Measurements from ENCODE around the gene CHRNA7. TPM values are rescaled to one million over a fixed set of nuclear protein-coding genes. Genes with fewer than 3 reads are reported as not detected.

CHRNA7 gene
- total and polyA plus RNA-seq, 2 experiments from 2014 or later, result not detected

- Histone ChIP-seq H3F3A (ENCODE audit: insufficient read depth) (no peaks in the 10 kb centered on the region), H3K79me2 (ENCODE audit: insufficient read depth) (no peaks in the 10 kb centered on the region), H3K4me1 (ENCODE audit: insufficient read depth) (no peaks in the 10 kb centered on the region), H3K9me2 (ENCODE audit: insufficient read depth) (no peaks in the 10 kb centered on the region), H3K27me3 (replicated peaks; ENCODE audit: insufficient read depth) (no peaks in the 10 kb centered on the region), H3K4me3 (no peak overlapping the region), H3K4me2 (ENCODE audit: unreplicated experiment) (no peak overlapping the region), H3K9ac (no peak overlapping the region), H2AFZ (no peak overlapping the region), H3K9me3 (ENCODE audit: low read depth) (no peaks in the 10 kb centered on the region), H3K36me3 (ENCODE audit: low read depth) (no peaks in the 10 kb centered on the region), H4K20me1 (ENCODE audit: insufficient read depth) (no peaks in the 10 kb centered on the region), H3K27ac (no peak overlapping the region)
- WGBS, 2 experiments (ENCODE audit: low coverage in 1 of 2, low lambda C conversion rate in 2 of 2, missing lambda C conversion rate in 2 of 2), result 24 to 28% methylated on average over 18 of the region's 18 CpGs
- TF ChIP-seq EZH2 (IDR thresholded peaks at IDR 0.05; ENCODE audit: insufficient read depth, poor library complexity, severe bottlenecking) (no peak), EZH2phosphoT487 (IDR thresholded peaks at IDR 0.05; ENCODE audit: insufficient read depth, low read depth) (no peak)
- in situ Hi-C loops (cut with MboI), result no loop called here
- no peak for DNase-seq
Observed at GRCh38 chr15:32104061-32104995, 74.0 kb downstream of the CHRNA7 start.

DNA sequence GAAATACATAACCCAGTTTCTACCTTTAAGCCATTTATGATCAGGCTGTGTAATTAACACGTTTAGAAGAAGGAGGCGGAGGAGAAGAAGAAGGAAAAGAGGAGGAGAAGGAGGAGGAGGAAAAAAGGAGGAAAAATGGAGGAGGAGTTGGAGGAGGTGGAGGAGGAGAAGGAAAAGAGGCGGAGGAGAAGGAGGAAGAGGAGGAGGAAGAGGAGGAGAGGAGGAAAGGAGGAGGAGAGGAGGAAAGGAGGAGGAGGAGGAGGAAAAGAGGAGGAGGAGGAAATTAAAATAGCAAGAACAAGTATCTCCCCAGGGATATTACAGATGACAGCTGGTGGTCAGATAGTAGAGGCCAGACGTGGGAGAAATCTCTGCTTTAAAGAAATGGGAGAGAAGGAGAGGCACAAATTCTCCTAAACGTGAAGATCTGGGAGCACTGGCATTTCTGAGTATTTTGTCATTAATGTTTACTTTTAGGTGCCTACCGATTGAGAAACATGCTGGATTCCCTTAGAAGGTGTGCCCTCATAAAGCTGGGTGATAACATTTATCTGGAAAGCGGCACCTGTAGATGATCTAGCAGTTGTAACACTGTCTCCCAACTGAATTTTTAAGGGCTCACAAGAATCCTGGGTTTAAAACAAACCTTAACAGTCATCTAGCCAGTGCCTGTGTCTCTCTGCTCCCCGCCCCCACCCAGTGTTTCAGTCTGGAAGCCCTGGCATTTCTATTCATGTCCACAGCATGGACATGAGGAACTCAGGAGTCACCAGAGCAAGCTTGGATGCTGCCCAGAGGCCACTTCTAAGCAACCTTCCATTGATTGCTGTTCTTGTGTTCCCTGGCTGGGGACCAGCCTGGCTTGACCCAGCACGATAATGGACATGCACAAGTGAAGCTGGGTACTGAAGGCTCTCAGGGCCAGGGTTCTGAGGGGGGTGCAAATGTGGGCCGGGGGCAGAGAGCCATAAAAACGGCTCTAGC lies 75.2 kb downstream of the CHRNA7 start:
- H4K20me1 ChIP-seq (ENCODE audit: insufficient read depth), result no peaks in the 10 kb centered on the region
- H3K79me2 ChIP-seq (ENCODE audit: insufficient read depth), result no peaks in the 10 kb centered on the region
- H3K9me2 ChIP-seq (ENCODE audit: insufficient read depth), result no peaks in the 10 kb centered on the region
- no peaks in the 10 kb centered on the region for H3F3A ChIP-seq (ENCODE audit: insufficient read depth)
- no peaks in the 10 kb centered on the region for H3K9me3 ChIP-seq (ENCODE audit: low read depth)
- 10 to 19% methylated on average over 11 of the region's 11 CpGs for WGBS, 2 experiments (ENCODE audit: low coverage in 1 of 2, low lambda C conversion rate in 2 of 2, missing lambda C conversion rate in 2 of 2)
- H3K27me3 ChIP-seq (replicated peaks; ENCODE audit: insufficient read depth), result no peaks in the 10 kb centered on the region
- H2AFZ ChIP-seq, result no peak overlapping the region
- no peak overlapping the region for H3K9ac ChIP-seq
- no peak overlapping the region for H3K27ac ChIP-seq
- TF ChIP-seq EZH2 (IDR thresholded peaks at IDR 0.05; ENCODE audit: insufficient read depth, poor library complexity, severe bottlenecking) (no peak), EZH2phosphoT487 (IDR thresholded peaks at IDR 0.05; ENCODE audit: insufficient read depth, low read depth) (no peak)
- no peaks in the 10 kb centered on the region for H3K4me1 ChIP-seq (ENCODE audit: insufficient read depth)
- no peak overlapping the region for H3K4me3 ChIP-seq
- no peak overlapping the region for H3K4me2 ChIP-seq (ENCODE audit: unreplicated experiment)
- in situ Hi-C loops (cut with MboI), result no loop called here
- no peak for DNase-seq
- H3K36me3 ChIP-seq (ENCODE audit: low read depth), result no peaks in the 10 kb centered on the region

DNA sequence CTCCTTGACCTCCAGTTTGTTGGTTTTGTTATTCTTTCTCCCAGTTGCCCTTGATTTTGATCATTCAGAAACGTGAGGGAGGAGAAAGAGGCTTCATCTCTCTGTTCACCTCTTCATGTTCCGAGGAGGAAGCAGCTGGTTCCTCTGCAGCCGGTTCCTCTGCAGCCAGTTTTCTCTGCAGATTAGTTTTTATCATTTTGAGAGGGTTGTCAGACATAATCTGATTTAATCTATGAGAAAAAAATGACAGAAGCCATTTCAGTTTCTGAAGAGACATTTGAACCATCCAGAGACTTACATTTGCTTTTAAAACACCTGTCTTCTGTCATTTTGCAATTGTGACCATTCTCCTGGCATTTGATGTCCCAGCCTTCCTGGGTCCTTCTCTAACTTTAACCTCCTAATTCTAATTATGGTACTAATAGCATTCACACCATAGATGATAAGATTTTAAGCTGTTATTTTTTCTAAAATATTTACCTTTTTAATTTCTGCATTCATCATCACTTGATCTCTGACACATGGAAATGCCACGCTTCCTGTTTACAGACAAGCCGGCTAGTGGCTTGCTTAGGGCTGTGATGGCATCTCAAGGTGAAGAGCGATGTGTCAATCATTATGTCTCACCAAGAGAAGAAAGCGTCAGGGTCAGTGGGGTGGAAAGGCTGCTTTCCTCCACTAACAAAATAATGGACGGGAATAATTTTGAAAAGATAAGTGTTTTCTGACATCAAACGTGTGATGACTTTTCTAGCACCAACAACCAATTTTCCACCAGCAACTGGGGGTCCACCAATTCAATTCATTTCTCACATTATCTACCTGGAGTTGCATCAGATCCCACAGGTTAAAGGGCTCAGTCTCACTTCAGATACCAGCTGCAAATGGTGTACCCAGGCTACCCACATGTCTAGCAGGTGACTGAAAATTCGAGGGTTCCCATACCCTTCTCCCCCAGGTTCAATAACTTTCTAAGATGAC lies 76.4 kb downstream of the CHRNA7 start:
- Histone ChIP-seq H3K9me3 (ENCODE audit: low read depth) (no peaks in the 10 kb centered on the region), H3K9ac (no peak overlapping the region), H4K20me1 (ENCODE audit: insufficient read depth) (no peaks in the 10 kb centered on the region), H3K27ac (no peak overlapping the region), H3K27me3 (replicated peaks; ENCODE audit: insufficient read depth) (no peaks in the 10 kb centered on the region), H3K79me2 (ENCODE audit: insufficient read depth) (no peaks in the 10 kb centered on the region), H3K4me3 (no peak overlapping the region), H3K9me2 (ENCODE audit: insufficient read depth) (no peaks in the 10 kb centered on the region), H3F3A (ENCODE audit: insufficient read depth) (no peaks in the 10 kb centered on the region), H2AFZ (no peak overlapping the region), H3K4me1 (ENCODE audit: insufficient read depth) (no peaks in the 10 kb centered on the region), H3K36me3 (ENCODE audit: low read depth) (no peaks in the 10 kb centered on the region), H3K4me2 (ENCODE audit: unreplicated experiment) (no peak overlapping the region)
- TF ChIP-seq EZH2phosphoT487 (IDR thresholded peaks at IDR 0.05; ENCODE audit: insufficient read depth, low read depth) (no peak), EZH2 (IDR thresholded peaks at IDR 0.05; ENCODE audit: insufficient read depth, poor library complexity, severe bottlenecking) (no peak)
- in situ Hi-C loops (cut with MboI), result no loop called here
- no peak for DNase-seq
- WGBS, 2 experiments (ENCODE audit: low coverage in 1 of 2, low lambda C conversion rate in 2 of 2, missing lambda C conversion rate in 2 of 2), result 22 to 26% methylated on average over 10 of the region's 10 CpGs

Data from GM23248 (cell line).